HL-60/S4 (cell line): Measurements from ENCODE around the gene CBFA2T3.

Source experiments
- in situ Hi-C: fragments of 300-500 bp; cut with MboI; formaldehyde crosslinking; loops from 2 replicates; pipeline ENCODE4 v1.14.3; 2022; ENCODE audit warnings: low sequenced_read_pairs

The CBFA2T3 gene

DNA sequence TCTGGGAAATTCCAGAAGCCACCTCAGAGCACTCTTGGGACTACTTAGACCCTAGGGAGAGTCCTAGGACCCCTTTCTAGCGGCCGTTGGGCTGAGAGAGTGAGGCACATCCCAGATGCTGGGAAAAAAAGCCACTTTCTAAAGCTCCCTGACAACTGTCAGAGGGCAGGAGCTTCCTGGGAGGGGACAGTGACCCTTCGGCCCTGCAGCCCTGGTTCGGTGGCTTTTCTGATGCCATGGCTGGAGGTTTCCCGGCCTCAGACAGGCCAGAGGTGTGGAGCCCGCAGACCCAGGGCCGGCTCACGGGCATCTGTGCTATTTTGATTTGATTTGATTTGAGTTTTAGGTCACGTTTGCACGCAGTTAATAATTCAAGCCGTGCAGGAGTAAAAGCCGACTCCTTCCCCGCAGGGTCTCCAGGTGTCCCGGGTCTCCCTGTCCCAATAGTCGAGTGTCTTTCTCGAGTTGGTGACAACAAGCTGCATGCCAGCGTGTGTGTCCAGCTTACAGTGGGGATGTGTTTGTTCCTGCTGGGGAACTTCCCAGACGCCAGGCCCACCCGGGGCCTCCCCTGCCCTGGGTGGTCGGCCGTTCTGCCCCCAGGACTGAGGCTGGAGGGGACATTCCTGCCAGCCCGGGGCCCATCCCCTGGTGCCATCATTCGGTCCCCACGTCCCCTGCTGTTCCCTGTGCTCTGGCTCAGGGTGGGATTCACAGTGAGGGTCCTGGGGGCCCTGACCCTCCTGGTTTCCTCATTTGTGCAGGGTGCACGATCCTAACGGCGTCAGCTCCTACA, 1.0 kb upstream of the CBFA2T3 start:
- in situ Hi-C loops: no loop called here

DNA sequence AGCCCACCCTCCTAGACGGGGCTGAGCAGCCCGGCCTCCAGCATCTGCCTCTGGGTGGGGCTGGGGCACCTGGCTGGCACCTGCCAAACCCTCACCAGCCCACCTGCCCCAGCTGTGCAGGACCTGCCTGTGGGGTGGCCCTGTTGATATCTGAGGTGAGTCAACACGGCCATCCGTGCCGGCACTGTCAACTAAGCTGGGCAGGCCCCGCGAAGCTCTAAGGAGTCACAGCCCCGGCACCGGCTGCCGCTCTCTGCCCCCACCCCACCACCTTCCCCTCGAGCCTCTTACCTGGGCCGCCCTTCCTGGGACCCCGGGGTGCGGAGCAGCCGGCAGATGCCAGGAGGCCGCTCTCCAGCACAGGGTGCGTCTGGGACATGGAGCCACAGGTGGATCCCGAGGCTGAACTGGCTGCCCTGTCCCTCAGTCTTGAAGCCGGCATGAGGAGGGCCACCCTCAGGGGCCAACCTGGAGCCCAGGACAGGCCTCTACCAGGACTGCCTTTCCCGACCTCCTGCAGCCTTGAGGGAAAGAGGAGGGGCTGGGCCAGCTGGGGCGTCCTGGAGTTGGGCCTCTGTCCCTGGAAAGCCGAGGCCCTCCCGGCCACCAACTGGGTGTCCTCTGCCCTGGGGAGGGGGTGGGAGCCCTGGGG, 515 bp downstream of the CBFA2T3 start:
- in situ Hi-C loops: no loop called here

DNA sequence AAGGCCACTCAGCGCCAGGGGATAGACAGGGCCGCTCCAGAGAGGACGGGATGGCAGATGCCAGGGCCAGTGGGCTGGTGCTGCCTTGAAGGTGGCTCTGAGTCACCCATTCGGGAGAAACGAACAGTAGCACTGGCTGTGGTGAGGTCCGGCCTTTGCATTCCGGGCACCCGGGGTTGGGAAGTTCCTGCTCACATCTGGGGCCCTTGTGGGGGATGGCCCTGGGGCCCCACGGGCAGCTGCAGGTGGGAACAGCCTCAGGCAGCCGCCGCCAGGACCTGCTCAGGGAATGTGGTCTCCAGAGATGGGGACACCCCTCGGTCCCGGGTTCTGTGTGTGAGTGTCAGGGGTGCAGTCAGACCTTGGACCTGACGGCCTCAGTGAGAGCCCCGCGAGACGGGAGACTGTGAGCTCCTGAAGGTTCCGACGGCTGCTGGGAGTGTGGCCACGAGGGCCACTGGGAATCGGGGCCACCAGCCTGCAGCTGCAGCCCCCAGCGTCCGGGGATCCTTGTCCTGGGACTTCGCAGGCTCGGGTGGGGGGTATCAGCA, 1.4 kb downstream of the CBFA2T3 start:
- in situ Hi-C loops: no loop called here

DNA sequence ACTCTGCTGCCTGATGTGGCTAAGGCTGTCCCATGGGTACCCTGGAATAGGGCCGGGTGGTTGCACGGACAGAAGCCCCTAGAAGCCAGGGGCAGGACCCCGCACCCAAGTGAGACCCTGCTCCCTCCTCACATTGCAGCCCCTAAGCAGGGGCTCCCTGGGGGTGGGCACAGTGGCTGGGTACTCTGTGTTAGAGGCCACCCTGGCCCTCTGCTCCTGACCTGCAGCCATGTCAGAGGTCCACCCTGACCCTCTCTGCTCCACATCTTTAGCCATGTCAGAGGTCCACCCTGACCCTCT, 2.1 kb downstream of the CBFA2T3 start:
- in situ Hi-C loops: no loop called here

DNA sequence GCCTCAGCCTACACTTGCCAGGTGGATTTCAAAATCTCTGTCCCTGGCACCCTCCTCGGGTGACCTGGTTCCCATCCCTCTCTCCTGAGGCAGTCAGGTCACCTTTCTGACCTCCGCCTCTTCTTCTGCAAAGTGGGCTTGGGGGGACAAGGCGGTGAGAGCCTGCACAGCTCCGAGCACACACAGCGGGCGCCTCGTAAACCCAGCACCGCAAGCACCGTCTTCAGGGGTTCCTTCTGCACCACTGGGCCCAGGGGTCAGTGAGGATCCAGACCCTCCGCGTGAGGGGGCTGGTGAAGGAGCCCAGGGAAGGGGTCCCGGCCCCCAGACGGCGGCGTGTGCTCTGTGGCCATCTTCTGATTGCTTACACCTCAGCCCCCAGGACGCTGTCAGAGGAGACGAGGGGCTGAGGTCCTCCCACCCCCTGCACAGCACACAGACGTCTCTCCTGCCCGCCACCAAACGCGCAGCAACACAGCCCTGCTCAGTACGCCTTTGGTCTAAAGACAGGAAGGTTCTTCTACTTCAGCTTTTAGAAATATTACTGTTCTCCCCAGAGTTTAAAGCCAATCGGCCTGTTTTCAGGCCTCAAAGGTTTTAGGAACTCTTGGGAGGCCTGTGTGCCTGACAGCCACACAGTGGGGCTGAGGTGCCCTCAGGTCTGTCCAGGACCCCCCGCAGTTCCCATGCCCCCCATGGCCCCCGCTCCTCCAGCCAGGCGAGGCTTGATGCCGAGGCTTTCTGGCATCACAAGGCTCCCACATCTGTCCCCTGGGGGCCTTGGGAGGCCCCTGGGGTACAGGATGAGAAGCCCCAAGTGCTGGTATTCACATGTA, 2.7 kb downstream of the CBFA2T3 start:
- in situ Hi-C loops: no loop called here

DNA sequence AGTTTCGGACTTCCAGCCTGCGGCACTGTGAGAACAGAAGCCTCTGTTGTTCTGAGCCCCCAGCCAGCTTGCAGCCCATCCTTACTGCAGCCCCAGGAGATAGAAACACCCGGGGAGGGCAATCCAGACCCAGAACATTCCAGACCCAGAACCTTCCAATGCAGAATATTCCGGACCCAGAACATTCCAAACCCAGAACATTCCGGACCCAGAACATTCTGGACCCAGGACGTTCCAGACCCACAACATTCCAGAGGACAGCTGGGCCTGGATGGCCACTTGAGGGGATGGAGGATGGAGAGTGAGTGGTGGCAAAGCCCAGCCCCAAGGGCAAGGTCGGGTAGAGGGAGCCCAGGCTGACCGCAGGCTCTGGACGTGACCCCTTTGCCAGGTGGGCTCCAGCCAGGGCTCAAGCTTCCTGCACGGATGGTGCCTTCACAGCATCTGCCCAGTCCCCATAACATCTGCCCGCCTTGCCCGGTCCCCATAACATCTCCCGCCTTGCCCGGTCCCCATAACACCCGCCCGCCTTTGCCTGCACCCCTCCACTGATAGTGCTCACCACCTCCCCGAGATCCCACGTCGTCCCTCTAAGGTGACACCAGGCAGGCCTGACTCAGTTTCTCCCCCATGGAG, 3.5 kb downstream of the CBFA2T3 start:
- in situ Hi-C loops: no loop called here

DNA sequence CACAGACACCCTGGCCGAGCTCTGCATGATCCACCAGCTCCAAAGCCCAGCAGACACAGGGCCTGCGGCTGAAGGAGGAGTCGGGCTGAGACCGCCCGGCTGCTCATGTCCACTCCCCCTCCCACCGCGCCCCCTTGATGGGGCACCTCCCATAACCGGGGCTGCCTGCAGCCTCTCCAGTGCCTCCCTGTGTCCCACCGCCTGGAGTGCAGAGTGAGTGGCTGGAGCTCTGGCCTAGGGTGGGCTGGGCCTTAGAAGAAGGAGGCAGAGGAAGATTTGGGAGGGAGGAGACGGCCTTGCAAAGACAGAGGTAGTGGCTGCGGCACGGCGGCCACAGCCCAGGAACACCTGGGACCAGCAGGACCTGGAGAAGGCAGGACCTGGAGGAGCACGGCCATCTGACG, 4.0 kb downstream of the CBFA2T3 start:
- in situ Hi-C loops: no loop called here

GRCh38 chr16:88972349-88972748, 4.7 kb downstream of the CBFA2T3 start:
- in situ Hi-C loops: no loop called here

GRCh38 chr16:88971371-88972097, 5.5 kb downstream of the CBFA2T3 start:
- in situ Hi-C loops: no loop called here

DNA sequence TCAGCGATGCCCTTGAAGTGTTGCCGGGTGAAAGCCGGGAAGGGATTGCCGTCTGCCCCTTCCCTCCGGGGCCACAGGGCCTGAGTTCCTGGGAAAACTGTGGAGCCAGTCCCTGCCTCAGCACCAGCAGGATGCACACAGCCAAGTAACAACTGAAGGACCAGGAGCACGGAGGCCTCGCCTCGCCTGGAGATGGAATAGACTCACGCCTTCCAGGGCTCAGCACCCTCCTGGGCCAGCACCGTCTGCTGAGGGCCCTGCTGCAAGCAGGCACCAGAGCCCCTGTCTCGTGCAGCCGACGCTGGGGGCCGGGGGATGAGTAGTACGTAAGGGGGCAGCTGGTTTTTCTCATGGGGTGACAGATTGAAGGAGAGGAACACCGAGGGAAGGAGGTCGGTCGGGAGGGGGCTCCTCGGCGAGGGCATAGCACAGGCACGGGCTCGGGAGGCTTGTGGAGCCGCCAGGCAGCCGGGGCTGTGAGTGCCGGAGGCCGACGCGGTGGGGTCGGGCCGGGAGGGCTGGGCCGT, 6.4 kb downstream of the CBFA2T3 start:
- in situ Hi-C loops: no loop called here

DNA sequence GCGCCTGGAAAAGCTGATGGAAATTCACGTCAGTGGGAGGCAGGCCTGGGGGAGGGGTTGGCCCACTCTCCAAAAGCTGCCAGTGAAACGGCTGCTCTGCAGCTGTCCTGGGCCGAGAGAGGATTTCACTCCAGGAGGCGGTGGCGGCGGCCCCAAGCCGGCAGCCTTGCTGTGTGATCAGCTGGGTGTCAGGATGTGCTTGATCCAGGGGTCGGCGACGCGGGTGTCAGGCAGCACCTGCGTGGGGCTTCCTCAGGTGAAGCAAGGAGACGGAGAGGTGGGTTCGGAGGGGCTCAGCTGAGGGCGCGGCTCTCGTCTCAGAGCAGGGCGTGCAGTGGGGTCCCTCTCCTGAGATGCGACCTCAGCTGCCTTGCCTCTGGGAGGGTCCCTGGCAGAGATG, 7.0 kb downstream of the CBFA2T3 start:
- in situ Hi-C loops: no loop called here

GRCh38 chr16:88969361-88969831, 7.6 kb downstream of the CBFA2T3 start:
- in situ Hi-C loops: no loop called here

DNA sequence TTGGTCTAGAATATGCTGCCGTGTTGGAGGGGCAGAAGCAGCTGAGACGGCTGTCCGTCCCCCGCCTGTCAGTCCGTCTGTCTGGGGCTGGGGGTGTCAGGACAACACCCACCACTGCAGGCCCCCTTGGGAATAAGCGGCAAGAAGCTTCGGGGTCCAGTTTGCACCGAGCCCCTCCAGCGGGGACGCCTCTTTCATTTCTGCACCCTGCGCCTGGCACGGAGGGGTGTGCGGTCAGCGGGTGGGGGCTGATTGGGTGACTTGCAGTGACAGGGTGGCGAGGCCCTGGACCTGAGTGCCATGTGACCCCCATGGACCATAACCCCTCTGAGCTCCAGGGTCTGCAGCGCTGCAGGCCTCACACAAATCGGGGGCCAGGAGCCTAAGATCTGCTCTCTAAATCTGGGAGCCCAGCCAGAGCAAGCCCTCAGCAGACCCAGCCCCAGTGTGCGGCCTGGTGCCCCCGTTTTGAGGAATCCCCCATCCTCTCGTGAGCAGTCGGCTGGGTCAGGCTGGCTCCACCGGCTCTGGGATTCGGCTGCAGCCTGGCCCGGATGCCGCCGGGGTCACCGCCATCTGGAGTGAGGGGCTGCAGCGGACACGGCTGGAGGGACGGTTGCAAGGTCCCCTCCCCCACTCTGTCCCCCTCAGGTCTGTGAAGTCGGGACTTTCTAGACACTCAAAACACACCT, 8.3 kb downstream of the CBFA2T3 start:
- in situ Hi-C loops: no loop called here

DNA sequence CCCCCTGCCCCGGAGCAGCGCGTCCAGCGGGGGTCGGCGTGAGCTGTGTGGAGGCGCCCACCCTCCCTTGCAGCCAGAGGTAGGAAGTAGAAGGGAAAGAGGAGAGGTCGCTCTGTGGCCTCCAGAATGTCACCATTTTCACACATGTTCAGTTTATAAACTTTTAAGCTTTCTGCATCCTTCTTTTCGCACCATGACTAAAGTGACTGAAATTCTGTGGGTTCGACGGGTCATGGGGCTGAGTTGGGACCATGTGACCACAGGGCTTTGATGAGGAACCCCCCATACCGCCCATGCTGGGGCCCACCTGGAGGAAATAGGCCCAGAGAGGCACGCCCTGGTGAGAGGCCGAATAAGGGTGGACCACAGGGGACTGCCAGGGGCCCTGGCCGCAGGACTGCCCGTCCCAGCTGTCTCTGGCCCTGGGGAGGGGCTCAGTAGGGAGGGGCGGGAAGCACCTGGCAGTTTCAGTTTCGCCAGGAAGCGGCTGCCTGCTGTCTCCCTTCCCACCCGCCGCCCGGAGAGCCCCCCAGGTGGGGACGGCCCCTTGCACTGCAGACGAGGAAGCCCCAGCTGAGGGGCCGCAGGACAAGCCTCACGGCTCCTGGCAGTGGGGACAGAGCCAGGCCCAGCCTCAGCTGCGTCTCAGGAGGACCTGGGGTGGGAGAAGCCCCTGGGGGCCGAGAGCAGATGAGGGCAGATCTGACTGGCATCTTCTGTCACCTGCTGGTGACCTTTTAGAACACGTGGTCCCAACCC, 9.0 kb downstream of the CBFA2T3 start:
- in situ Hi-C loops: no loop called here

DNA sequence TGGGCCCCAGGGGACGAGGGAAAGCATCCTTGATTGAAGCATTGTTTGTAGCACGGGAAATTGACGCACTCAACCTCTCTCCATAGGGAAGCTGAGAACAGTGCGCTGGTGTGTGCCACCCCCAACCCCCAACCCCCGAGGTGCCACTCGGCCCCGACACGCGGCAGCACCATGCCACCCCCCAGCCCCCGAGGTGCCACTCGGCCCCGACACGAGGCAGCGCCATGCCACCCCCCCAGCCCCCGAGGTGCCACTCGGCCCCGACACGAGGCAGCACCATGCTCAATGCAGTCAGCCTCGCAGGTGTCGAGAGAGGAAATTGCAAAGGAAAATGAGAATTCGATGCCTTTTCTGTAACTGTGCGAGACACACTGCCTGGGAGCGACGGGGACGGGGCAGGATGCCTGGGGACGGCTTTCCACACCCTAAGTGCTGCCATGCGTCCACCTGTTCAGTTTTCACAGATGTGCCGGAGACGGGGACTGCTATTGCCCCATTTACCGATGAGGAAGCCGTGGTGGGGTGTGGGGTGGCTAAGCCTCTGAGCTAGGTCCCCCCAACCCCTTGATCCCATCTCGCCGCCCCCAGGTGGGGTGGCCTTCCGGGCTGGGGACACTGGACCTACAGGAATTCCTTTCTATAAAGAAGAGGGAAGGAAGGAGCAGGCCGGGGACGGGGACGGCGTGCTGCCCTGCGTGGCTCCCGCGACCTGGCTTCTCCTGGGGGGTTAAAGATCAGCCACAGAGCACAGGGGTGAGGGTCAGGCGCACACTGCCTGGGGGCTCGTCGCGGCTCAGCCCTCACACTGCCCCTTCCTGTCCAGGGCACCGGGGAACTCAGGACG, 9.8 kb downstream of the CBFA2T3 start:
- in situ Hi-C loops: no loop called here

DNA sequence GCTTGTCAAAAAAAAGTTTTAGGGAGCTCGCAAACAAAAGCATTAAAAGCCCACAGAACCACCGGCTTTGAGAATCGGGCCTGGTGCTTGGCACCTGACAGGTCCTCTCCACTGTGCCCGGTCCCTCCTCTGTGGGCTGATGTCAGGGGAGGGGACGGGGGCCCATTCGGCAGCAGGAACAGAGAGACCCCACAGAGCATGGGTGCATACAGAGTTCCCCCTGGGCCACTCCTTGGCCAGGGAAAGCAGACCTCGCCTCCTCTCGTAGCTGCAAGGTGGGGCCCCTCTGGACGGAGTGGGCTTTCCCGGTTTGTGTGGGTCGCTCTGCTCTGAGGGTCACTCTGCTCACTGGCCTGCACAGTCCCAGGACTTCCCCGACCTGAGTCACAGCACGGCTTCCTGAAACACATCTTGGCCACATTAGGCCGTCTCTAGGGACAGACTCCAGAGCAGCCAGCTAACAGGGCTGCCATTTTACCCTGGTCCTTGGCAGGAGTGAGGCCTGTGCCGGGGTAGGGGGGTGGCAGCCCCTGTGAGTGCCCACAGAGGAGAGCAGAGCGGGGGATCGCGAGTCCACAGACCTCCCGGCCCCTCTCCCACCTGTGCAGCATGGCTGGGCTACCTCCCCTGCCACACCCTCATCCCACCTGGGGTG, 11.1 kb downstream of the CBFA2T3 start:
- in situ Hi-C loops: no loop called here

- in situ Hi-C loops: no loop called here
Observed at GRCh38 chr16:88965411-88965810, 11.6 kb downstream of the CBFA2T3 start.
